HepG2 (cell line): ENCODE results near the gene SMIM13. TPM values are rescaled to one million over a fixed set of nuclear protein-coding genes. Genes with fewer than 3 reads are reported as not detected.
A peak's percentile ranks its signal among the peaks of the same experiment; 100 is the strongest.

Experiments used
- DMAP1 ChIP-seq: IDR thresholded peaks from 2 replicates; pipeline ENCODE4 v1.6.1; 2016
- FOXK1 ChIP-seq: sonication (generic); formaldehyde crosslinking; IDR thresholded peaks from 2 replicates; pipeline ENCODE4 v1.4.0; 2020; ENCODE audit warnings: low read depth, missing genetic modification reagents, borderline replicate concordance
- HNF4A ChIP-seq: sonication (generic); formaldehyde crosslinking; IDR thresholded peaks from 2 replicates; pipeline ENCODE4 v1.4.0; 2020; ENCODE audit warnings: missing genetic modification reagents
- ISL2 ChIP-seq: sonication (generic); formaldehyde crosslinking; IDR thresholded peaks from 2 replicates; pipeline ENCODE4 v1.5.0; 2020; ENCODE audit warnings: missing genetic modification reagents
- NBN ChIP-seq: fragments of 450-650 bp; conservative IDR thresholded peaks from 2 replicates; pipeline ENCODE4 v1.6.1; 2017
- RFX3 ChIP-seq: IDR thresholded peaks from 2 replicates; pipeline ENCODE4 v1.6.1; 2016; ENCODE audit warnings: missing biosample characterization, missing genetic modification reagents
- SAP130 ChIP-seq: IDR thresholded peaks from 2 replicates; pipeline ENCODE4 v1.6.1; 2016; ENCODE audit warnings: low read depth
- SP5 ChIP-seq: IDR thresholded peaks from 2 replicates; pipeline ENCODE4 v1.6.1; 2016; ENCODE audit warnings: low read depth, borderline replicate concordance
- WIZ ChIP-seq: sonication (generic); formaldehyde crosslinking; IDR thresholded peaks from 2 replicates; pipeline ENCODE4 v1.5.1; 2020; ENCODE audit warnings: mild to moderate bottlenecking, missing genetic modification reagents
- polyA plus RNA-seq, 8 experiments: library from polyadenylated mRNA; depleted of rRNA in 3 of 8; stranded (reverse) in 7 of 8; unstranded in 1 of 8; fragments of >200 nt; fragmentation: Illumina TruSeq in 4 of 8; extraction: Trizol in 4 of 8; gene quantifications; 2 replicates each; pipeline versions ENCODE4 v1.2.1 to v1.2.3, GENCODE V29; 2011 to 2016; ENCODE audit warnings: low read depth in 4 of 8, missing spikeins in 1 of 8, mixed read lengths in 1 of 8; ENCODE audit not compliant: insufficient read depth in 1 of 8
- total RNA-seq, 5 experiments: library from RNA; depleted of rRNA; stranded (reverse); fragments of >200 nt; fragmentation: Illumina TruSeq; extraction: Trizol; gene quantifications; 2 replicates each; pipeline ENCODE4 v1.2.3, GENCODE V29; 2016; ENCODE audit warnings: low read depth in 1 of 5
- TF ChIP-seq, protein P1 (sequence below): sonication (generic); formaldehyde crosslinking; conservative IDR thresholded peaks from 2 replicates; pipeline ENCODE4 v1.8.0; 2022; ENCODE audit warnings: low read depth, missing genetic modification reagents
- TF ChIP-seq, protein P2 (sequence below): sonication (generic); formaldehyde crosslinking; conservative IDR thresholded peaks from 2 replicates; pipeline ENCODE4 v1.5.0; 2020; ENCODE audit warnings: missing genetic modification reagents
- TF ChIP-seq, protein P3 (sequence below): sonication (generic); formaldehyde crosslinking; IDR thresholded peaks from 2 replicates; pipeline ENCODE4 v1.5.1; 2020; ENCODE audit warnings: mild to moderate bottlenecking, missing genetic modification reagents
- TF ChIP-seq, protein P4 (sequence below): sonication (generic); formaldehyde crosslinking; IDR thresholded peaks from 2 replicates; pipeline ENCODE4 v1.8.0; 2022; ENCODE audit warnings: missing genetic modification reagents, mild to moderate bottlenecking, moderate library complexity, borderline replicate concordance
- TF ChIP-seq, protein P5 (sequence below): sonication (generic); formaldehyde crosslinking; IDR thresholded peaks from 2 replicates; pipeline ENCODE4 v1.4.0; 2020; ENCODE audit warnings: missing genetic modification reagents, mild to moderate bottlenecking, borderline replicate concordance
- TF ChIP-seq, protein P6 (sequence below): sonication (generic); formaldehyde crosslinking; IDR thresholded peaks from 2 replicates; pipeline ENCODE4 v1.4.0; 2020; ENCODE audit warnings: missing genetic modification reagents, low read depth, mild to moderate bottlenecking, borderline replicate concordance
- TF ChIP-seq, protein P7 (sequence below): IDR thresholded peaks from 2 replicates; pipeline ENCODE4 v1.6.1; 2012; ENCODE audit warnings: low read depth, low read length, improper control_type of control experiment

SMIM13 gene
- total and polyA plus RNA-seq, 2 of the 13 experiments (the other 11 are each of a cell fraction or from before 2014, with no cell fraction given): 2.7 to 10.2 TPM

DNA sequence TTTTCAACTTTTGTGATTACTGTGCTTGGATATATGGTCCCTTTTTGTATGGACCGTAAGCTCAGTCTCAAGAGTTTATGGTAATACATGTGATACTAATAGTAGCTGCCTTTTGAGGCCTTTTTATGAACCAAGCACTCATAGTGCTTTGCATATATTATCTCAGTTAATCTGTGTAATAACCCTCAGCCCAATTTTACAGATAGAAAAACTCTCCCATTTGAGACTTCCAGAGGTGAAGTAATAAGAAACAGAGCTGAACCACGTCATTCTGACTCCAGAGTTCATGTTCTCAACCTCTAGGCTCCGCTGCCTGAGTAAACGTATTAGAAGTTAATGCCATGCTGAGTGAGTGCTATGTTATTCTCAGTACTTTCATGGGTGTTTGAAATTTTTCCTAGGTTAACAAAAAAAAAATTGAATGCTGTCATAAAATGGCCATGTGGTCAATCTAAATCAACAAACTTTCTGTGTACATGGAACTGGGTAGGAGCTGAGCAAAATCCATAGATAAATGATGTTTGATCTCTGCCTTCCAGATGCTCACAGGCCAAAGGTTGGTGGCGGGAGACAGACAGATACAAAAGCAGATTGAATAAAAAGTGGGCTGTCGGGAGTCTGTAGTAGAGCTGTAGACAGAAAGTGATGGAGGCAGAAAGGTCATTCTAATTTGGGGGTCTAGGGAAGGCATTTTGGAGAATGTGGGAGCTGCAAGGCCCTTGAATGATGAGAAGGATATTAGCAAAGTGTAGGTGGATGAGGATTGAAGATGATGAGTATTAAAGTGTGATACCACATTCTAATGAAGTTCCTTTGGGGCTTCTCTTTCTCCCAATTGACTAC, 26.9 kb upstream of the SMIM13 start (continued):
- TF ChIP-seq, protein P1, sequence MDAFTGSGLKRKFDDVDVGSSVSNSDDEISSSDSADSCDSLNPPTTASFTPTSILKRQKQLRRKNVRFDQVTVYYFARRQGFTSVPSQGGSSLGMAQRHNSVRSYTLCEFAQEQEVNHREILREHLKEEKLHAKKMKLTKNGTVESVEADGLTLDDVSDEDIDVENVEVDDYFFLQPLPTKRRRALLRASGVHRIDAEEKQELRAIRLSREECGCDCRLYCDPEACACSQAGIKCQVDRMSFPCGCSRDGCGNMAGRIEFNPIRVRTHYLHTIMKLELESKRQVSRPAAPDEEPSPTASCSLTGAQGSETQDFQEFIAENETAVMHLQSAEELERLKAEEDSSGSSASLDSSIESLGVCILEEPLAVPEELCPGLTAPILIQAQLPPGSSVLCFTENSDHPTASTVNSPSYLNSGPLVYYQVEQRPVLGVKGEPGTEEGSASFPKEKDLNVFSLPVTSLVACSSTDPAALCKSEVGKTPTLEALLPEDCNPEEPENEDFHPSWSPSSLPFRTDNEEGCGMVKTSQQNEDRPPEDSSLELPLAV (CRISPR knock-in tag): no peak
- peak; percentile 11; the same call in 1 of the 2 replicates for TF ChIP-seq FOXK1 (CRISPR knock-in tag)
- no peak for TF ChIP-seq DMAP1
- TF ChIP-seq NBN: no peak
- TF ChIP-seq, protein P2, sequence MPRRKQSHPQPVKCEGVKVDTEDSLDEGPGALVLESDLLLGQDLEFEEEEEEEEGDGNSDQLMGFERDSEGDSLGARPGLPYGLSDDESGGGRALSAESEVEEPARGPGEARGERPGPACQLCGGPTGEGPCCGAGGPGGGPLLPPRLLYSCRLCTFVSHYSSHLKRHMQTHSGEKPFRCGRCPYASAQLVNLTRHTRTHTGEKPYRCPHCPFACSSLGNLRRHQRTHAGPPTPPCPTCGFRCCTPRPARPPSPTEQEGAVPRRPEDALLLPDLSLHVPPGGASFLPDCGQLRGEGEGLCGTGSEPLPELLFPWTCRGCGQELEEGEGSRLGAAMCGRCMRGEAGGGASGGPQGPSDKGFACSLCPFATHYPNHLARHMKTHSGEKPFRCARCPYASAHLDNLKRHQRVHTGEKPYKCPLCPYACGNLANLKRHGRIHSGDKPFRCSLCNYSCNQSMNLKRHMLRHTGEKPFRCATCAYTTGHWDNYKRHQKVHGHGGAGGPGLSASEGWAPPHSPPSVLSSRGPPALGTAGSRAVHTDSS (CRISPR knock-in tag): no peak
- TF ChIP-seq SAP130 (CRISPR knock-in tag): peak; percentile 82
- TF ChIP-seq, protein P3, sequence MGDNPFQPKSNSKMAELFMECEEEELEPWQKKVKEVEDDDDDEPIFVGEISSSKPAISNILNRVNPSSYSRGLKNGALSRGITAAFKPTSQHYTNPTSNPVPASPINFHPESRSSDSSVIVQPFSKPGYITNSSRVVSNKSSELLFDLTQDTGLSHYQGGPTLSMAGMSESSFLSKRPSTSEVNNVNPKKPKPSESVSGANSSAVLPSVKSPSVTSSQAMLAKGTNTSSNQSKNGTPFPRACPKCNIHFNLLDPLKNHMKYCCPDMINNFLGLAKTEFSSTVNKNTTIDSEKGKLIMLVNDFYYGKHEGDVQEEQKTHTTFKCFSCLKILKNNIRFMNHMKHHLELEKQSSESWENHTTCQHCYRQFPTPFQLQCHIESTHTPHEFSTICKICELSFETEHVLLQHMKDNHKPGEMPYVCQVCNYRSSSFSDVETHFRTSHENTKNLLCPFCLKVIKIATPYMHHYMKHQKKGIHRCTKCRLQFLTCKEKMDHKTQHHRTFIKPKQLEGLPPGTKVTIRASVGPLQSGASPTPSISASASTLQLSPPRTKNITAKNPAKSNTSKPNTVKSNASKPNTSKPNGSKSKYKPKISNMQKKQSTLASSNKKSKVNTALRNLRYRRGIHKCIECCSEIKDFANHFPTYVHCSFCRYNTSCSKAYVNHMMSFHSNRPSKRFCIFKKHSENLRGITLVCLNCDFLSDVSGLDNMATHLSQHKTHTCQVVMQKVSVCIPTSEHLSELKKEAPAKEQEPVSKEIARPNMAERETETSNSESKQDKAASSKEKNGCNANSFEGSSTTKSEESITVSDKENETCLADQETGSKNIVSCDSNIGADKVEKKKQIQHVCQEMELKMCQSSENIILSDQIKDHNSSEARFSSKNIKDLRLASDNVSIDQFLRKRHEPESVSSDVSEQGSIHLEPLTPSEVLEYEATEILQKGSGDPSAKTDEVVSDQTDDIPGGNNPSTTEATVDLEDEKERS (CRISPR knock-in tag): 0 out of 2 replicates have a peak, but pooled peaks have one; percentile 15
- TF ChIP-seq SP5: no peak
- TF ChIP-seq, protein P4, sequence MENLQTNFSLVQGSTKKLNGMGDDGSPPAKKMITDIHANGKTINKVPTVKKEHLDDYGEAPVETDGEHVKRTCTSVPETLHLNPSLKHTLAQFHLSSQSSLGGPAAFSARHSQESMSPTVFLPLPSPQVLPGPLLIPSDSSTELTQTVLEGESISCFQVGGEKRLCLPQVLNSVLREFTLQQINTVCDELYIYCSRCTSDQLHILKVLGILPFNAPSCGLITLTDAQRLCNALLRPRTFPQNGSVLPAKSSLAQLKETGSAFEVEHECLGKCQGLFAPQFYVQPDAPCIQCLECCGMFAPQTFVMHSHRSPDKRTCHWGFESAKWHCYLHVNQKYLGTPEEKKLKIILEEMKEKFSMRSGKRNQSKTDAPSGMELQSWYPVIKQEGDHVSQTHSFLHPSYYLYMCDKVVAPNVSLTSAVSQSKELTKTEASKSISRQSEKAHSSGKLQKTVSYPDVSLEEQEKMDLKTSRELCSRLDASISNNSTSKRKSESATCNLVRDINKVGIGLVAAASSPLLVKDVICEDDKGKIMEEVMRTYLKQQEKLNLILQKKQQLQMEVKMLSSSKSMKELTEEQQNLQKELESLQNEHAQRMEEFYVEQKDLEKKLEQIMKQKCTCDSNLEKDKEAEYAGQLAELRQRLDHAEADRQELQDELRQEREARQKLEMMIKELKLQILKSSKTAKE (CRISPR knock-in tag): peak; percentile 66; the same call in 1 of the 2 replicates
- peak; percentile 92 for TF ChIP-seq HNF4A (CRISPR knock-in tag)
- TF ChIP-seq, protein P5, sequence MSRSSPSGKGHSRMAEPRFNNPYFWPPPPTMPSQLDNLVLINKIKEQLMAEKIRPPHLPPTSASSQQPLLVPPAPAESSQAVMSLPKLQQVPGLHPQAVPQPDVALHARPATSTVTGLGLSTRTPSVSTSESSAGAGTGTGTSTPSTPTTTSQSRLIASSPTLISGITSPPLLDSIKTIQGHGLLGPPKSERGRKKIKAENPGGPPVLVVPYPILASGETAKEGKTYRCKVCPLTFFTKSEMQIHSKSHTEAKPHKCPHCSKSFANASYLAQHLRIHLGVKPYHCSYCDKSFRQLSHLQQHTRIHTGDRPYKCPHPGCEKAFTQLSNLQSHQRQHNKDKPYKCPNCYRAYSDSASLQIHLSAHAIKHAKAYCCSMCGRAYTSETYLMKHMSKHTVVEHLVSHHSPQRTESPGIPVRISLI: peak; percentile 97
- TF ChIP-seq ISL2 (CRISPR knock-in tag): peak; percentile 91
- TF ChIP-seq WIZ (CRISPR knock-in tag): 0 out of 2 replicates have a peak, but pooled peaks have one; percentile 52
- TF ChIP-seq RFX3: no peak
- TF ChIP-seq, protein P6, sequence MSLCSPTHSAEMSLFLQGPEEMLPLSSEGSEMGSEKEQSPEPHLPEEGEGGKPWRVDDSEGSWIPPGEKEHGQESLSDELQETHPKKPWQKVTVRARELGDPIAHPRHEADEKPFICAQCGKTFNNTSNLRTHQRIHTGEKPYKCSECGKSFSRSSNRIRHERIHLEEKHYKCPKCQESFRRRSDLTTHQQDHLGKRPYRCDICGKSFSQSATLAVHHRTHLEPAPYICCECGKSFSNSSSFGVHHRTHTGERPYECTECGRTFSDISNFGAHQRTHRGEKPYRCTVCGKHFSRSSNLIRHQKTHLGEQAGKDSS (CRISPR knock-in tag): 0 out of 2 replicates have a peak, but pooled peaks have one; percentile 35
- TF ChIP-seq, protein P7, sequence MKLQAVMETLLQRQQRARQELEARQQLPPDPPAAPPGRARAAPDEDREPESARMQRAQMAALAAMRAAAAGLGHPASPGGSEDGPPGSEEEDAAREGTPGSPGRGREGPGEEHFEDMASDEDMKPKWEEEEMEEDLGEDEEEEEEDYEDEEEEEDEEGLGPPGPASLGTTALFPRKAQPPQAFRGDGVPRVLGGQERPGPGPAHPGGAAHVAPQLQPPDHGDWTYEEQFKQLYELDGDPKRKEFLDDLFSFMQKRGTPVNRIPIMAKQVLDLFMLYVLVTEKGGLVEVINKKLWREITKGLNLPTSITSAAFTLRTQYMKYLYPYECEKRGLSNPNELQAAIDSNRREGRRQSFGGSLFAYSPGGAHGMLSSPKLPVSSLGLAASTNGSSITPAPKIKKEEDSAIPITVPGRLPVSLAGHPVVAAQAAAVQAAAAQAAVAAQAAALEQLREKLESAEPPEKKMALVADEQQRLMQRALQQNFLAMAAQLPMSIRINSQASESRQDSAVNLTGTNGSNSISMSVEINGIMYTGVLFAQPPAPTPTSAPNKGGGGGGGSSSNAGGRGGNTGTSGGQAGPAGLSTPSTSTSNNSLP: peak; percentile 99
